ENCODE measurements around the gene NUDT4.

NUDT4 gene

DNA sequence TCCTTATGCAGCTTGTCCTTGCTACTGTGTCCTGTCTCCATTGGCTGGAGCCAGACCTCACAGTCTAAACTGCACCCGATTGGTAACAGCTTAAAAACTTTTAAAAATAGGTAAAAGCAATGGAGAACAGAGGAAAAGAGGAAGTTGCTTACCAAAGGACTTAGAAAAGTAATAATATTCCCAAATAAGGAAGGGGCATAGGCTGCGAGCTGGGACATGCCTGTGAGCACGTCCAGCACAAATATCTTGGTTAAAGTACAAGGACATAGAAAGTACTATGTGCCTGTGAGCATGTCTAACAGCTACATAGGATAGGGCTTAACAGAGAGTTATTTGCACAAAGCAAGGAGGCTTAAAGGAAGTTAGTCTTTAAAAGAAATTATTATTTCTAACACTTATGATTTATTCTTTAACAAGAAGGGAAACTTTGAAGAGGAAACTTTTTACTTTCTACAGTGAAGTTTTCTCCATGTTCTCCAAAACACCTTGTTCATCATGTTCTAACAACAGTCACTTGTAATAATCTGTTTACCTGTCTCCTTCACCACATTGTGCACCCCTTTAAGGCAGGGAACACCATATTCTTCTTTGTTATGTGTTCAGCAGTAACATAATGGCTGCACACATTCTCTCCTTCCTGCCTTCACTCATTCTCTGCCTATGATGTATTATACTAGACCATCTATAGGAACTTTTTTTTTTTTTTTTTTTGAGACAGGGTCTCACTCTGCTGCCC lies 73.9 kb downstream of the NUDT4 start:
- in situ Hi-C loops (cut with HindIII; ENCODE audit: low sequenced_read_pairs) = no loop called here

DNA sequence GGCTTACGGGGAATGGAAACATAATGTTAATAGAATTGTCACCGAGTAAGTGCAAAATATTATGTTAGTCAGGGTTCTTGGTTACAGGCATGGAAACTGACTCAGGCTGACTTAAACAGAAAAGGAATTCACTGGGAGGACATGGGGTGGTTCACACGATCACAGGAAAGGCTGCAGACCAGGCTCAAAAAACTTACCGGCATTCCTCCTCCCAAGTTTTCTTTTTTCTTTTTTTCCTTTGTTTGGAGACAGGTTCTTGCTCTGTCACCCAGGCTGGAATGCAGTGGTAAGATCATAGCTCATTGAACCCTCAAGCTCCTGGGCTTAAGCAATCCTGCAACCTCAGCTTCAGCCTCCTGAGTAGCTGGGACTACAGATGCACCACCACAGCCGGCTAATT lies 75.9 kb downstream of the NUDT4 start:
- in situ Hi-C loops (cut with HindIII; ENCODE audit: low sequenced_read_pairs) = no loop called here

DNA sequence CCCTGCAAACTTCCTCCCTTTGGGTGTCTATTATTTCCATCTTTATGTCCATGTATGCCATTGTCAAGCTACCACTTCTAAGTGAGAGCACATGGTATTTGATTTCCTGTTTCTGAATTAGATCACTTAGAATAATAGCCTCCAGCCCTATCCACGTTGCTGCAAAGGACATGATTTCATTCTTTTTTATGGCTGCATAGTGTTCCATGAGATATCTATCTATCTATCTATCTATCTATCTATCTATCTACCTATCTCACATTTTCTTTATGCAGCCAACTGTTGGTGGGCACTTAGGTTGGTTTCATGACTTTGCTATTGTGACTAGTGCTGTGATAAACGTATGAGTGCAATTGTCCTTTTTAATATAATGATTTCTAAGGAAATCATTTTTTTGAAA lies 78.4 kb downstream of the NUDT4 start:
- in situ Hi-C loops (cut with HindIII; ENCODE audit: low sequenced_read_pairs) = no loop called here

Data from endothelial cell of hepatic sinusoid (primary cell).